Adipocyte (in vitro differentiated cells): ENCODE data around the gene ZNF280A.
"Not testable (repeated sequence)": the region's sequence is repeated elsewhere in the genome, so short reads cannot be mapped to it uniquely, and the experiment has no call there.

Experiments used
- DNase-seq: peaks from one replicate; pipeline ENCODE4 v3.0.0-alpha.2; 2015; ENCODE audit warnings: low read depth
- H3K27me3 ChIP-seq: replicated peaks from 2 replicates; pipeline ENCODE4 v1.7.0; 2013; ENCODE audit warnings: mild to moderate bottlenecking, low read length, moderate library complexity; ENCODE audit not compliant: control insufficient read depth, insufficient read depth
- H3K36me3 ChIP-seq: 2 replicates; pipeline ENCODE4 v1.7.0; 2013; ENCODE audit warnings: low read length, mild to moderate bottlenecking, moderate library complexity; ENCODE audit not compliant: control insufficient read depth, insufficient read depth, severe bottlenecking
- H3K4me1 ChIP-seq: 2 replicates; pipeline ENCODE4 v1.7.0; 2013; ENCODE audit warnings: mild to moderate bottlenecking, low read length, moderate library complexity; ENCODE audit not compliant: control insufficient read depth, insufficient read depth
- H3K4me3 ChIP-seq: 2 replicates; pipeline ENCODE4 v1.7.0; 2013; ENCODE audit warnings: mild to moderate bottlenecking, low read length, moderate library complexity
- H3K9ac ChIP-seq: 2 replicates; pipeline ENCODE4 v1.7.0; 2013; ENCODE audit warnings: mild to moderate bottlenecking, low read length, moderate library complexity
- H3K9me3 ChIP-seq: 2 replicates; pipeline ENCODE4 v1.7.0; 2013; ENCODE audit warnings: mild to moderate bottlenecking, low read length, moderate library complexity; ENCODE audit not compliant: control insufficient read depth

ZNF280A gene

GRCh38 chr22:22523494-22523893 is 3.4 kb upstream of the ZNF280A start:
- Histone ChIP-seq H3K27me3 (peaks cover 9% of the 10 kb centered on the region), H3K36me3 (no peaks in the 10 kb centered on the region), H3K4me3 (no peak overlapping the region)

GRCh38 chr22:22521631-22522030 is 1.6 kb upstream of the ZNF280A start:
- Histone ChIP-seq H3K9me3 (no peaks in the 10 kb centered on the region), H3K27me3 (peaks cover 12% of the 10 kb centered on the region), H3K4me3 (no peak overlapping the region), H3K36me3 (no peaks in the 10 kb centered on the region), H3K4me1 (peaks cover 4% of the 10 kb centered on the region), H3K9ac (no peak overlapping the region)
- no peak for DNase-seq

More at GRCh38 chr22:22523494-22523893, 3.4 kb upstream of the ZNF280A start:
- Histone ChIP-seq H3K4me1 (peaks cover 4% of the 10 kb centered on the region), H3K9me3 (no peaks in the 10 kb centered on the region), H3K9ac (no peak overlapping the region)
- DNase-seq, result no peak

GRCh38 chr22:22520667-22521602 is 865 bp upstream of the ZNF280A start:
- no peak overlapping the region for H3K9ac ChIP-seq
- H3K4me1 ChIP-seq, result peaks cover 4% of the 10 kb centered on the region
- H3K4me3 ChIP-seq, result no peak overlapping the region
- H3K36me3 ChIP-seq, result no peaks in the 10 kb centered on the region
- peaks cover 16% of the 10 kb centered on the region for H3K27me3 ChIP-seq
- no peaks in the 10 kb centered on the region for H3K9me3 ChIP-seq
- DNase-seq, result no peak

GRCh38 chr22:22519591-22519990 is 479 bp downstream of the ZNF280A start:
- DNase-seq, result no peak
- Histone ChIP-seq H3K9me3 (no peaks in the 10 kb centered on the region), H3K4me3 (peak overlapping the region; percentile 64)

GRCh38 chr22:22516992-22517391 is 3.1 kb downstream of the ZNF280A start:
- Histone ChIP-seq H3K4me3 (no peak overlapping the region), H3K4me1 (peaks cover 4% of the 10 kb centered on the region), H3K36me3 (no peaks in the 10 kb centered on the region), H3K9ac (no peak overlapping the region), H3K27me3 (peaks cover 24% of the 10 kb centered on the region), H3K9me3 (no peaks in the 10 kb centered on the region)
- no peak for DNase-seq

More at GRCh38 chr22:22519591-22519990, 479 bp downstream of the ZNF280A start:
- H3K9ac ChIP-seq, result peak overlapping the region; percentile 31
- H3K27me3 ChIP-seq, result peaks cover 22% of the 10 kb centered on the region
- peaks cover 4% of the 10 kb centered on the region for H3K4me1 ChIP-seq
- no peaks in the 10 kb centered on the region for H3K36me3 ChIP-seq

GRCh38 chr22:22515890-22516289 is 4.2 kb downstream of the ZNF280A start:
- Histone ChIP-seq H3K27me3 (peaks cover 25% of the 10 kb centered on the region), H3K9me3 (peaks cover 5% of the 10 kb centered on the region), H3K4me3 (no peak overlapping the region), H3K4me1 (peaks cover 4% of the 10 kb centered on the region), H3K36me3 (no peaks in the 10 kb centered on the region), H3K9ac (no peak overlapping the region)
- no peak for DNase-seq

- H3K36me3 ChIP-seq, H3K4me1 ChIP-seq, H3K9ac ChIP-seq, H3K4me3 ChIP-seq, DNase-seq: not testable (repeated sequence)
- peaks cover 25% of the 10 kb centered on the region for H3K27me3 ChIP-seq
- H3K9me3 ChIP-seq, result peaks cover 16% of the 10 kb centered on the region
Measured at GRCh38 chr22:22514431-22514830, 5.6 kb downstream of the ZNF280A start.

- no peak overlapping the region for H3K9ac ChIP-seq
Measured at GRCh38 chr22:22513619-22514018, 6.5 kb downstream of the ZNF280A start.

GRCh38 chr22:22512951-22513350 is 7.1 kb downstream of the ZNF280A start:
- peaks cover 1% of the 10 kb centered on the region for H3K4me1 ChIP-seq
- H3K36me3 ChIP-seq, result no peaks in the 10 kb centered on the region
- peaks cover 26% of the 10 kb centered on the region for H3K27me3 ChIP-seq
- peaks cover 23% of the 10 kb centered on the region for H3K9me3 ChIP-seq
- no peak overlapping the region for H3K9ac ChIP-seq
- H3K4me3 ChIP-seq, result no peak overlapping the region
- DNase-seq, result no peak

More at GRCh38 chr22:22513619-22514018, 6.5 kb downstream of the ZNF280A start:
- Histone ChIP-seq H3K9me3 (peaks cover 23% of the 10 kb centered on the region), H3K36me3 (no peaks in the 10 kb centered on the region), H3K4me1 (no peaks in the 10 kb centered on the region), H3K4me3 (no peak overlapping the region), H3K27me3 (peaks cover 25% of the 10 kb centered on the region)
- no peak for DNase-seq

- not testable (repeated sequence) for H3K4me1 ChIP-seq, H3K9ac ChIP-seq, H3K36me3 ChIP-seq, DNase-seq, H3K4me3 ChIP-seq
- H3K9me3 ChIP-seq, result peaks cover 33% of the 10 kb centered on the region
- peaks cover 22% of the 10 kb centered on the region for H3K27me3 ChIP-seq
Measured at GRCh38 chr22:22510833-22511232, 9.2 kb downstream of the ZNF280A start.

GRCh38 chr22:22509912-22510311 is 10.2 kb downstream of the ZNF280A start:
- DNase-seq, H3K36me3 ChIP-seq, H3K4me1 ChIP-seq, H3K9ac ChIP-seq, H3K4me3 ChIP-seq: not testable (repeated sequence)
- Histone ChIP-seq H3K9me3 (peaks cover 33% of the 10 kb centered on the region), H3K27me3 (peaks cover 18% of the 10 kb centered on the region)
